SIG-M5 treated with dmso at 0.1 percent for 504 hours (cell line): Measurements from ENCODE around the gene SHANK3.

Source experiments
- DNase-seq: peaks from one replicate; lab custom pipeline; 2025; ENCODE audit not compliant: unreplicated experiment; lab: John Stamatoyannopoulos, UW

The SHANK3 gene

GRCh38 chr22:50698546-50698945 lies 25.9 kb downstream of the SHANK3 start:
- no peak for DNase-seq

GRCh38 chr22:50699001-50699755 lies 26.6 kb downstream of the SHANK3 start:
- no peak for DNase-seq

- DNase-seq = no peak
These were observed 27.2 kb downstream of the SHANK3 start for GRCh38 chr22:50699756-50700386.

GRCh38 chr22:50700387-50701075 lies 27.9 kb downstream of the SHANK3 start:
- no peak for DNase-seq

- no peak for DNase-seq
These were observed 28.4 kb downstream of the SHANK3 start for GRCh38 chr22:50701076-50701419.

- DNase-seq = no peak
These were observed 29.0 kb downstream of the SHANK3 start for GRCh38 chr22:50701428-50702154.

GRCh38 chr22:50702261-50702671 lies 29.6 kb downstream of the SHANK3 start:
- DNase-seq = no peak

- DNase-seq = no peak
These were observed 30.4 kb downstream of the SHANK3 start for GRCh38 chr22:50702821-50703725.

- no peak for DNase-seq
These were observed 31.3 kb downstream of the SHANK3 start for GRCh38 chr22:50703726-50704509.

GRCh38 chr22:50704510-50705218 lies 32.0 kb downstream of the SHANK3 start:
- DNase-seq = no peak

- no peak for DNase-seq
These were observed 32.6 kb downstream of the SHANK3 start for GRCh38 chr22:50705219-50705691.

- no peak for DNase-seq
These were observed 33.3 kb downstream of the SHANK3 start for GRCh38 chr22:50705851-50706351.

GRCh38 chr22:50706481-50707125 lies 34.0 kb downstream of the SHANK3 start:
- DNase-seq = no peak

GRCh38 chr22:50708474-50708873 lies 35.9 kb downstream of the SHANK3 start:
- no peak for DNase-seq

GRCh38 chr22:50708996-50709395 lies 36.4 kb downstream of the SHANK3 start:
- DNase-seq = no peak

GRCh38 chr22:50710221-50710620 lies 37.6 kb downstream of the SHANK3 start:
- DNase-seq = no peak

GRCh38 chr22:50710886-50711285 lies 38.3 kb downstream of the SHANK3 start:
- DNase-seq = no peak
